Iris pigment epithelial cell (primary cell): ENCODE data around the gene TM2D1.
"Not testable (repeated sequence)": the region's sequence is repeated elsewhere in the genome, so short reads cannot be mapped to it uniquely, and the experiment has no call there.

Experiments
- DNase-seq: peaks from one replicate; pipeline ENCODE4 v3.0.0-alpha.2; 2011; ENCODE audit warnings: low read depth

TM2D1 gene

GRCh38 chr1:61724813-61725694 lies at the start of gene TM2D1:
TM2D1 (minus strand) TSS chr1:61725141; CDS start chr1:61725120, 21 bp downstream.
- DNase-seq, result peak; percentile 89

GRCh38 chr1:61770131-61770530 lies 45.2 kb upstream of the TM2D1 start:
- DNase-seq, result no peak

GRCh38 chr1:61757950-61758349 lies 33.0 kb upstream of the TM2D1 start:
- DNase-seq, result peak; percentile 81

GRCh38 chr1:61756773-61757172 lies 31.8 kb upstream of the TM2D1 start:
- DNase-seq, result no peak

GRCh38 chr1:61754545-61754944 lies 29.6 kb upstream of the TM2D1 start:
- DNase-seq, result no peak

GRCh38 chr1:61753998-61754508 lies 29.1 kb upstream of the TM2D1 start:
- no peak for DNase-seq

- no peak for DNase-seq
Measured at GRCh38 chr1:61752921-61753389, 28.0 kb upstream of the TM2D1 start.

- no peak for DNase-seq
Measured at GRCh38 chr1:61749574-61749973, 24.6 kb upstream of the TM2D1 start.

GRCh38 chr1:61748566-61748965 lies 23.6 kb upstream of the TM2D1 start:
- no peak for DNase-seq

GRCh38 chr1:61746813-61747212 lies 21.9 kb upstream of the TM2D1 start:
- no peak for DNase-seq

- DNase-seq, result no peak
Measured at GRCh38 chr1:61743716-61744580, 19.0 kb upstream of the TM2D1 start.

- DNase-seq, result no peak
Measured at GRCh38 chr1:61743431-61743705, 18.4 kb upstream of the TM2D1 start.

- no peak for DNase-seq
Measured at GRCh38 chr1:61742620-61743430, 17.9 kb upstream of the TM2D1 start.

GRCh38 chr1:61741711-61742619 lies 17.0 kb upstream of the TM2D1 start, which contains the start of gene PATJ:
PATJ (plus strand) TSS chr1:61742480; CDS start chr1:61762893, 20,413 bp downstream.
- DNase-seq, result no peak

- DNase-seq, result no peak
Measured at GRCh38 chr1:61740751-61741700, 16.1 kb upstream of the TM2D1 start.

GRCh38 chr1:61732726-61733125 lies 7.8 kb upstream of the TM2D1 start:
- DNase-seq, result no peak

GRCh38 chr1:61730679-61731078 lies 5.7 kb upstream of the TM2D1 start:
- DNase-seq, result not testable (repeated sequence)

GRCh38 chr1:61727544-61727943 lies 2.6 kb upstream of the TM2D1 start:
- DNase-seq, result no peak

- DNase-seq, result no peak
Measured at GRCh38 chr1:61724506-61724812, 482 bp downstream of the TM2D1 start.
